H1 (cell line): ENCODE data around the gene ABL1. TPM values are rescaled to one million over a fixed set of nuclear protein-coding genes. Genes with fewer than 3 reads are reported as not detected.

ENCODE experiments used
- CTCF ChIA-PET: fragments of 300-600 bp; sonication (Branson Sonifier 250); formaldehyde crosslinking; loops from one replicate; lab custom pipeline; 2021; ENCODE audit not compliant: partially characterized antibody; lab: Charles Lee
- POLR2A ChIA-PET: fragments of 300-600 bp; sonication (Branson Sonifier 250); formaldehyde crosslinking; loops from one replicate; lab custom pipeline; 2021; ENCODE audit warnings: inconsistent platforms; ENCODE audit not compliant: partially characterized antibody; lab: Charles Lee
- DNase-seq, 2 experiments: peaks; one replicate each; pipeline versions ENCODE4 v3.0.0 to v3.0.0-alpha.2; 2010 to 2022; ENCODE audit warnings: low spot score in 2 of 2, low read depth in 1 of 2, mixed read lengths in 1 of 2
- FAIRE-seq: peaks from 2 replicates; lab custom pipeline; 2011; peaks lifted over from hg19 to GRCh38; lab: Jason Lieb, UNC
- H2AFZ ChIP-seq: 2 replicates; pipeline ENCODE4 v1.8.1; 2012; ENCODE audit warnings: low read length, inconsistent platforms
- H2AK5ac ChIP-seq: 2 replicates; pipeline ENCODE4 v1.6.1; 2013; ENCODE audit warnings: low read depth, low read length
- H2BK120ac ChIP-seq: replicated peaks from 2 replicates; pipeline ENCODE3; 2013; ENCODE audit warnings: low read depth, low read length, inconsistent platforms
- H2BK12ac ChIP-seq: 2 replicates; pipeline ENCODE4 v1.6.1; 2013; ENCODE audit warnings: low read depth, low read length
- H2BK15ac ChIP-seq: 2 replicates; pipeline ENCODE4 v1.6.1; 2013; ENCODE audit warnings: low read length
- H2BK20ac ChIP-seq: 2 replicates; pipeline ENCODE4 v1.6.1; 2013; ENCODE audit warnings: low read length
- H2BK5ac ChIP-seq: 2 replicates; pipeline ENCODE4 v1.6.1; 2013; ENCODE audit warnings: low read depth, low read length
- H3K14ac ChIP-seq: 2 replicates; pipeline ENCODE4 v1.6.1; 2013; ENCODE audit warnings: inconsistent platforms; ENCODE audit not compliant: insufficient read length
- H3K18ac ChIP-seq: 2 replicates; pipeline ENCODE4 v1.6.1; 2013; ENCODE audit warnings: low read length; ENCODE audit errors: extremely low read depth
- H3K23ac ChIP-seq: 2 replicates; pipeline ENCODE4 v1.6.1; 2013; ENCODE audit warnings: inconsistent platforms; ENCODE audit not compliant: insufficient read length
- H3K23me2 ChIP-seq: 2 replicates; pipeline ENCODE4 v1.6.1; 2013; ENCODE audit warnings: low read depth, low read length
- H3K27ac ChIP-seq: 2 replicates; pipeline ENCODE4 v1.6.1; 2011; ENCODE audit warnings: low read depth, low read length, inconsistent platforms
- H3K27me3 ChIP-seq, 4 experiments: replicated peaks in 1 of 4; 1 replicate in 1 of 4; 2 replicates in 3 of 4; pipeline versions ENCODE4 v1.6.1 to v1.8.1; 2011 to 2013; ENCODE audit warnings: low read length in 3 of 4, mild to moderate bottlenecking in 3 of 4, inconsistent platforms in 2 of 4, mixed read lengths in 2 of 4, moderate library complexity in 1 of 4; ENCODE audit not compliant: control insufficient read depth in 3 of 4, insufficient read depth in 3 of 4; ENCODE audit errors: extremely low read depth in 1 of 4
- H3K36me3 ChIP-seq, 4 experiments: 2 replicates each; pipeline versions ENCODE4 v1.6.1 to v1.8.1; 2011 to 2013; ENCODE audit warnings: mild to moderate bottlenecking in 4 of 4, low read length in 3 of 4, moderate library complexity in 2 of 4, control low read depth in 1 of 4, inconsistent platforms in 1 of 4; ENCODE audit not compliant: insufficient read depth in 4 of 4, control insufficient read depth in 2 of 4
- H3K4ac ChIP-seq: replicated peaks from 2 replicates; pipeline ENCODE3; 2013; ENCODE audit warnings: low read length, low read depth, mixed read lengths, inconsistent platforms; ENCODE audit not compliant: insufficient read length
- H3K4me1 ChIP-seq, 4 experiments: replicated peaks in 1 of 4; 1 replicate in 1 of 4; 2 replicates in 3 of 4; pipeline versions ENCODE4 v1.6.1 to v1.8.1; 2011 to 2013; ENCODE audit warnings: low read length in 3 of 4, inconsistent platforms in 2 of 4, mixed read lengths in 1 of 4; ENCODE audit not compliant: insufficient read depth in 4 of 4, control insufficient read depth in 3 of 4
- H3K4me2 ChIP-seq, 2 experiments: 2 replicates each; pipeline versions ENCODE4 v1.6.1 to v1.8.1; 2011 to 2013; ENCODE audit warnings: low read depth in 2 of 2, low read length in 2 of 2, control low read depth in 1 of 2, inconsistent platforms in 1 of 2, mild to moderate bottlenecking in 1 of 2; ENCODE audit not compliant: insufficient read depth in 1 of 2
- H3K4me3 ChIP-seq, 4 experiments: fragments of 200-600, 300-600 bp in 1 of 4; sonication (generic), shearing (Covaris generic), sonication (Bioruptor Twin) in 1 of 4; 2 replicates each; pipeline versions ENCODE4 v1.5.1 to v1.8.1; 2011 to 2016; ENCODE audit warnings: low read length in 4 of 4, low read depth in 3 of 4, control low read depth in 2 of 4, inconsistent platforms in 2 of 4, mild to moderate bottlenecking in 2 of 4, mixed read lengths in 1 of 4, moderate library complexity in 1 of 4; ENCODE audit not compliant: insufficient read depth in 2 of 4; ENCODE audit errors: extremely low read depth in 1 of 4
- H3K56ac ChIP-seq: replicated peaks from 2 replicates; pipeline ENCODE3; 2013; ENCODE audit warnings: low read depth, mild to moderate bottlenecking, mixed read lengths, low read length, inconsistent platforms; ENCODE audit not compliant: insufficient read length
- H3K79me1 ChIP-seq: 2 replicates; pipeline ENCODE4 v1.6.1; 2013; ENCODE audit warnings: low read depth, low read length, control low read depth
- H3K79me2 ChIP-seq, 2 experiments: 2 replicates each; pipeline versions ENCODE4 v1.6.1 to v1.8.1; 2012 to 2013; ENCODE audit warnings: low read length in 2 of 2, mild to moderate bottlenecking in 2 of 2, inconsistent platforms in 1 of 2; ENCODE audit not compliant: insufficient read depth in 2 of 2, control insufficient read depth in 1 of 2
- H3K9ac ChIP-seq, 4 experiments: replicated peaks in 1 of 4; 1 replicate in 1 of 4; 2 replicates in 3 of 4; pipeline versions ENCODE4 v1.6.1 to v1.8.1; 2011 to 2013; ENCODE audit warnings: low read depth in 3 of 4, low read length in 3 of 4, control low read depth in 2 of 4, mild to moderate bottlenecking in 2 of 4, moderate library complexity in 2 of 4, inconsistent platforms in 1 of 4; ENCODE audit errors: extremely low read depth in 1 of 4
- H3K9me3 ChIP-seq, 2 experiments: 2 replicates each; pipeline versions ENCODE4 v1.6.1 to v1.8.1; 2012 to 2013; ENCODE audit warnings: mild to moderate bottlenecking in 2 of 2, moderate library complexity in 2 of 2, control low read depth in 1 of 2, inconsistent platforms in 1 of 2, low read depth in 1 of 2, low read length in 1 of 2, mixed read lengths in 1 of 2; ENCODE audit not compliant: insufficient read depth in 2 of 2
- H4K20me1 ChIP-seq, 2 experiments: replicated peaks in 1 of 2; 2 replicates each; pipeline versions ENCODE3 to v1.8.1; 2011 to 2013; ENCODE audit warnings: inconsistent platforms in 2 of 2, low read length in 2 of 2, mild to moderate bottlenecking in 1 of 2; ENCODE audit not compliant: insufficient read depth in 2 of 2, control insufficient read depth in 1 of 2
- H4K5ac ChIP-seq: 2 replicates; pipeline ENCODE4 v1.6.1; 2013; ENCODE audit warnings: low read length, low read depth, mixed read lengths, inconsistent platforms; ENCODE audit not compliant: insufficient read length
- H4K8ac ChIP-seq: 2 replicates; pipeline ENCODE4 v1.8.0; 2013; ENCODE audit warnings: mild to moderate bottlenecking, moderate library complexity, low read length, inconsistent platforms; ENCODE audit not compliant: insufficient read depth; ENCODE audit errors: extremely low read depth
- H4K91ac ChIP-seq: replicated peaks from 2 replicates; pipeline ENCODE3; 2013; ENCODE audit warnings: low read length, mixed read lengths, inconsistent platforms; ENCODE audit not compliant: insufficient read length
- BRCA1 ChIP-seq: IDR thresholded peaks from 2 replicates; pipeline ENCODE4 v1.6.1; 2012; ENCODE audit warnings: low read depth, low read length, improper control_type of control experiment
- CHD1 ChIP-seq: IDR thresholded peaks from 2 replicates; pipeline ENCODE4 v1.6.1; 2012; ENCODE audit warnings: low read depth, low read length, improper control_type of control experiment
- FOSL1 ChIP-seq: IDR thresholded peaks from 2 replicates; pipeline ENCODE4 v1.6.1; 2011; ENCODE audit warnings: mild to moderate bottlenecking, low read depth, low read length, moderate library complexity; ENCODE audit not compliant: insufficient read depth
- GABPA ChIP-seq: IDR thresholded peaks from 2 replicates; pipeline ENCODE4 v1.6.1; 2011; ENCODE audit warnings: mild to moderate bottlenecking, low read length, moderate library complexity, borderline replicate concordance; ENCODE audit not compliant: insufficient read depth
- HDAC6 ChIP-seq: IDR thresholded peaks from one replicate; pipeline ENCODE4 v1.7.1; 2012; ENCODE audit warnings: low read depth, mild to moderate bottlenecking, inconsistent platforms, low read length, moderate library complexity
- KDM4A ChIP-seq: IDR thresholded peaks from one replicate; pipeline ENCODE4 v1.7.1; 2012; ENCODE audit warnings: low read depth, mild to moderate bottlenecking, moderate library complexity, low read length, inconsistent platforms; ENCODE audit not compliant: severe bottlenecking
- RBBP5 ChIP-seq: IDR thresholded peaks from 2 replicates; pipeline ENCODE4 v1.7.1; 2012; ENCODE audit warnings: low read depth, mild to moderate bottlenecking, inconsistent platforms, low read length, moderate library complexity, borderline replicate concordance
- RXRA ChIP-seq: IDR thresholded peaks from 2 replicates; pipeline ENCODE4 v1.6.1; 2011; ENCODE audit warnings: low read depth, mild to moderate bottlenecking, low read length, moderate library complexity; ENCODE audit not compliant: insufficient read depth
- SP2 ChIP-seq: IDR thresholded peaks from 2 replicates; pipeline ENCODE4 v1.6.1; 2012; ENCODE audit warnings: mild to moderate bottlenecking, low read length, inconsistent platforms
- SP4 ChIP-seq: IDR thresholded peaks from 2 replicates; pipeline ENCODE4 v1.6.1; 2012; ENCODE audit warnings: low read length, inconsistent platforms
- SRF ChIP-seq: IDR thresholded peaks from 2 replicates; pipeline ENCODE4 v1.6.1; 2011; ENCODE audit warnings: mild to moderate bottlenecking, low read depth, low read length, moderate library complexity
- SUZ12 ChIP-seq: fragments of 200-600 bp; sonication (generic); IDR thresholded peaks from 2 replicates; pipeline ENCODE4 v1.6.1; 2012; ENCODE audit warnings: mild to moderate bottlenecking, inconsistent platforms, low read length, moderate library complexity, mixed read lengths
- USF2 ChIP-seq: IDR thresholded peaks from 2 replicates; pipeline ENCODE4 v1.6.1; 2011; ENCODE audit warnings: low read length, improper control_type of control experiment
- WGBS, 2 experiments: shearing (Covaris generic) in 1 of 2; methylation state at CpG; one replicate each; pipeline versions ENCODE4 v1.1.6 to v1.1.7; 2013 to 2015; ENCODE audit warnings: low lambda C conversion rate in 2 of 2, mixed read lengths in 2 of 2, inconsistent platforms in 1 of 2, low coverage in 1 of 2, missing lambda C conversion rate in 1 of 2; ENCODE audit not compliant: insufficient replicate concordance in 2 of 2, insufficient coverage in 1 of 2, insufficient read length in 1 of 2; ENCODE audit errors: extremely low coverage in 1 of 2, missing lambda C conversion rate in 1 of 2; 5-methylcytosine and 5-hydroxymethylcytosine counted together
- polyA plus RNA-seq, 7 experiments: library from polyadenylated mRNA; depleted of rRNA in 3 of 7; stranded (reverse) in 5 of 7; unstranded in 2 of 7; fragments of >200 nt in 5 of 7; fragments of 200-250 nt in 2 of 7; gene quantifications; 1 replicate in 5 of 7; 2 replicates in 1 of 7; 4 replicates in 1 of 7; pipeline versions ENCODE4 v1.2.1 to v1.2.3, GENCODE V29; 2011 to 2013; ENCODE audit warnings: missing spikeins in 2 of 7, mixed read lengths in 2 of 7
- total RNA-seq: library from RNA; stranded (reverse); fragmentation: NEBNext Ultra II Directional; extraction: Animal tissue kit (Norgen Biotek cat#: 25700); gene quantifications from 2 replicates; pipeline ENCODE4 v1.2.1, GENCODE V29; 2021

ABL1 gene
- total and polyA plus RNA-seq, 2 of the 8 experiments (the other 6 are each of a cell fraction or from before 2014, with no cell fraction given), result 35.3 to 104 TPM

- Histone ChIP-seq H3K23ac (no peak overlapping the region), H4K20me1 (peaks cover 9 to 17% of the 10 kb centered on the region in 2 experiments), H3K4me1 (no peaks in the 10 kb centered on the region), H2BK15ac (no peak overlapping the region), H3K56ac (no peak overlapping the region), H3K4me3 (no peak overlapping the region), H3K27me3 (no peaks in the 10 kb centered on the region), H2BK120ac (no peak overlapping the region), H3K4ac (no peak overlapping the region), H4K8ac (no peak overlapping the region), H3K36me3 (peaks cover 5 to 20% (median 8%) of the 10 kb centered on the region in 4 experiments; a peak in 6 of 8 replicates), H2BK20ac (no peak overlapping the region), H3K14ac (no peak overlapping the region), H4K91ac (no peak overlapping the region), H3K18ac (no peak overlapping the region), H4K5ac (no peak overlapping the region), H2BK5ac (no peak overlapping the region), H3K79me1 (peaks cover 7% of the 10 kb centered on the region; the same call in 1 of the 2 replicates), H2AFZ (no peak overlapping the region), H3K27ac (no peak overlapping the region), H3K23me2 (no peaks in the 10 kb centered on the region), H3K4me2 (no peak overlapping the region), H3K9me3 (no peaks in the 10 kb centered on the region), H2BK12ac (no peak overlapping the region), H2AK5ac (no peak overlapping the region), H3K79me2 (peaks cover 4 to 33% of the 10 kb centered on the region in 2 experiments; a peak in 3 of 4 replicates), H3K9ac (no peak overlapping the region)
- DNase-seq (peak; percentile 85 to 88), FAIRE-seq (peak; percentile 94)
- ChIA-PET CTCF (interaction anchor here (0.7 to 12.4 kb wide), 70 partner anchors 8 to 258 kb away, joined by 3 to 317 read pairs (median 5); partner anchors contain the start of genes EXOSC2 and FIBCD1), POLR2A (interaction anchor here (1.1 to 1.9 kb wide), 7 partner anchors 17 to 173 kb away, joined by 3 to 7 read pairs (median 4); partner anchors contain the start of gene EXOSC2)
- 29% methylated on average over 4 of the region's 4 CpGs; no CpG with 5 or more reads in 1 of the 2 experiments for WGBS, 2 experiments
- TF ChIP-seq BRCA1 (no peak), SUZ12 (no peak), RXRA (no peak), SRF (no peak), SP2 (no peak), SP4 (no peak), FOSL1 (no peak), HDAC6 (no peak), CHD1 (no peak), RBBP5 (no peak), GABPA (0 out of 2 replicates have a peak, but pooled peaks have one; percentile 23), KDM4A (no peak), USF2 (no peak)
Measured at GRCh38 chr9:130866474-130866965, 31.5 kb downstream of the ABL1 start.
